PC-9 (cell line): Measurements from ENCODE around the gene MAP4K3.

Experiments
- EZH2 ChIP-seq: fragments of 200-600 bp; sonication (generic); IDR thresholded peaks from 2 replicates; pipeline ENCODE4 v1.8.0; 2017; ENCODE audit warnings: antibody characterized with exemption, low read depth
- TF ChIP-seq, protein P1 (sequence below): fragments of 200-600 bp; sonication (generic); conservative IDR thresholded peaks from 2 replicates; pipeline ENCODE4 v1.6.1; 2017; ENCODE audit warnings: mixed run types, antibody characterized with exemption, mild to moderate bottlenecking, moderate library complexity

DNA sequence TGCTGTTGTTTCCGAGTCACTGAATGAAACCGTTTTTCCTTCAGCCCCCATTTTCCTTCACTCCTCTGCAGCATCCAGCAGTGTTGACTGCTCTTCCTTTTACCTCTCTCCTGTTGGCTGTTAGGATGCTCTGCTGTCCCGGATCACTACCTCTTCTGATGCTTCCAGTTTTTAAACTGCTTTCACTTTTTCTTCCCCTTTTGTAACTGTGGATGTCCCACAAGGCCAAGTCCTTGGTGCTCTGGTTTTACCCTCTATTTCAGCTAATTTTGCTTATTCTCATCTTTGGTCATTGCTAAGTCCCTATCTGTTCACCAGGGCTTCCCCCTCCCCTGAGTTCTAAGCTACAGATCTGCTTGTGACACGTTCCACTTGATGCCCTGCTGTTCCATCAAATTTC is 39.4 kb upstream of the MAP4K3 start:
- TF ChIP-seq, protein P1, sequence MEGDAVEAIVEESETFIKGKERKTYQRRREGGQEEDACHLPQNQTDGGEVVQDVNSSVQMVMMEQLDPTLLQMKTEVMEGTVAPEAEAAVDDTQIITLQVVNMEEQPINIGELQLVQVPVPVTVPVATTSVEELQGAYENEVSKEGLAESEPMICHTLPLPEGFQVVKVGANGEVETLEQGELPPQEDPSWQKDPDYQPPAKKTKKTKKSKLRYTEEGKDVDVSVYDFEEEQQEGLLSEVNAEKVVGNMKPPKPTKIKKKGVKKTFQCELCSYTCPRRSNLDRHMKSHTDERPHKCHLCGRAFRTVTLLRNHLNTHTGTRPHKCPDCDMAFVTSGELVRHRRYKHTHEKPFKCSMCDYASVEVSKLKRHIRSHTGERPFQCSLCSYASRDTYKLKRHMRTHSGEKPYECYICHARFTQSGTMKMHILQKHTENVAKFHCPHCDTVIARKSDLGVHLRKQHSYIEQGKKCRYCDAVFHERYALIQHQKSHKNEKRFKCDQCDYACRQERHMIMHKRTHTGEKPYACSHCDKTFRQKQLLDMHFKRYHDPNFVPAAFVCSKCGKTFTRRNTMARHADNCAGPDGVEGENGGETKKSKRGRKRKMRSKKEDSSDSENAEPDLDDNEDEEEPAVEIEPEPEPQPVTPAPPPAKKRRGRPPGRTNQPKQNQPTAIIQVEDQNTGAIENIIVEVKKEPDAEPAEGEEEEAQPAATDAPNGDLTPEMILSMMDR: no peak
- no peak for TF ChIP-seq EZH2
